GOT3 (cell line): ENCODE measurements around the gene HAUS8.

ENCODE experiments used
- DNase-seq: peaks from one replicate; lab custom pipeline; 2025; ENCODE audit warnings: mixed read lengths; lab: John Stamatoyannopoulos, UW

Gene HAUS8

DNA sequence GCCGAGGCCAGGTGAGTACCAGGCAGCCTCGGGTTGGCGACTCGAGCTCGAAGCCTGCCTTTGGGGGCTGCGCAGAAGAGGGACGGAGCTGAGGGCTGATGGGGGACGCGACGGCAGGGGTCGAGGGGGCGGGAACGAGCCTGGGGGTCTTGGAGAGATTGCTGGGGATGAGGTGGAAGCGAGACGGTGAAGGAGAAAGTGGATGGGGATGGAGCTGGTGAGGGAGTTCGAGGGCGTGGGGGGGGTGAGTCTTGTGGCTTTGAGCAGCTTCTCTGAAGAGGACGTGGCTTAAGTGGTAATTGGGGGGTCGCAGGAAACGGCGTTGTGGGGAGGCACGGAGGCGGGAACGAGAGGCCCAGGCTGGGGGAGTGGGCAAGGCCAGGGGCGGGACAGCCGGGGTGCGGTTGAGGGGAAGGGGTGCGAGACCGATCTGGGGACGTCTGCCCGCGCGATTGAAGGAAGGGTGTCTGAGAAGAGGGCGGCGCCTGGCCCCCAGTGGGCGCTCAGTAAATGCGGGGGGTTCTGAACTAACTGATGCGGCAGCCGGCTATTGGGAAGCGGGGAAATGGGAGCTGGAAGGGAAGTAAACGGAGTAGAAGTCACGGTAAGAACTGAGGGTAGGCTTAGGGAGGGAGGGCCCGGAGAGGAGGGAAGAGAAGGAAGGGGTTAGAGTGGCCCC, 751 bp upstream of the HAUS8 start:
- no peak for DNase-seq

GRCh38 chr19:17074634-17075034, 618 bp downstream of the HAUS8 start:
- DNase-seq, result no peak

DNA sequence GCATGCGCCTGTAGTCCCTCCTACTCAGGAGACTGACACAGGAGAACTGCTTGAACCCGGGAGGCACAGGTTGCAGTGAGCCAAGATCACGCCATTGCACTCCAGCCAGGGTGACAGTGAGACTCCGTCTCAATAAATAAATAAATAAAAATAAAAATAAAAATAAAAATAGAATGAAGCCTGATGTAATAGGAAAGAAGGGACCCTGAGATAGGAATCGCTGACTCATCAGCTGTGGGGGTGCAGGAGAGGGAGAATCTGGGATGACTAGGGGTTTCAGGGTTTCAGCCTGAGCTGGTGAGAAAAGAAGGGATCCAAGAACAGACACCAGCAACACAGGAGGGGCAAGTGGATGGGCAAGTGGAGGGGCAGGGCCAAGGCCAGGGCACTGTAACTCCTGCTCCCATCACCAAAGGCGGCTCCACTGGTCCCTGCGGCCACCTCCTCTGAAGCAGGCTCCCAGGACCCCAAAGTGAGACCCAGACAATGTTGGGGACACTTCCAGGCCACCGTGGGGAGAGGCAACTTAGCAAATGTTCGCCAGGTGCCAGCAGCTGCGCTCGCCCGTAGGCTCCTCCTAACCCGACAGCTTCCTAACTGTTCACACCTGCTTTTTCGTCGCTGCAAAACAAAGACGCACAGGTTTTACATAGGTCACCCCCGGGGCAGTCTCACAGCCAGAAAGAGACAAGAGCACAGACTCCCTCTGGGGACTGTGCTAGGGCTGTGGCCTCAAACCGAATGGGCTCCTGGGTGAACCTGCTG, 1.2 kb downstream of the HAUS8 start:
- DNase-seq, result no peak

DNA sequence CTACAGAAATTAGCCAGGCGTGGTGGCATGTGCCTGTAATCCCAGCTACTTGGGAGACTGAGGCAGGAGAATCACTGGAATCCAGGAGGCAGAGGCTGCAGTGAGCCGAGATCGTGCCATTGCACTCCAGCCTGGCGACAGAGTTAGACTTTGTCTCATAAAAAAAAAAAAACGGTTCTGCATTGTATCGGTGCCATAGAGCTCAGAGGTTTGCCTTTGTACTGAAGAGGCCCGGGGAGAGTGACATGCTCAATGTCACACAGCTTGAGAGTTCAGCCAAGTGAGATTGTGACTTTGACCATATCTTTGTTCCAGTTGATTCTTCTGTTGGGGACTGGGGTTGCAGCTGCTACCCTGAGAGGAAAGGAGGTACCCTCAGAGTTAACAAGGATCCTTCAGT, 4.3 kb downstream of the HAUS8 start:
- no peak for DNase-seq

GRCh38 chr19:17070421-17070820, 4.8 kb downstream of the HAUS8 start:
- DNase-seq, result no peak

DNA sequence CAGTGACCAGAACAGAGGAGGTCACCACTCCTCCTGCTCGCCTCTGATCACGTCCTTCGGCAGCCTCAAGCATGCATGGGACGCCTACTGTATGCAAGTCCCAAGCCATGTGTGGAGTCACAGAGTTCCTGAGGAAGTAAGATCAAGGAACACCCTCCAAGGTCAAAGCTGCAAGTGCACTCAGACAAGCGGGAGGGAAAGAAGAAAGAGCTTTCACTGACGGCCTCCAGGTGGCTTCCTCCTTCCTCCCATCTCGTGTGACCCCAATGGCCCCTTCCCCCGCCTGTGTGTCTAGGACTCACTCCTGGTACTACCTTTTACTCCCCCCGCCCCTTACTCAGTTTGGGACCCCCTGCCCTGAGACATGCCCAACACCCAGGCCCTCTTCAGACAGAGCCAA, 6.1 kb downstream of the HAUS8 start:
- DNase-seq, result no peak

DNA sequence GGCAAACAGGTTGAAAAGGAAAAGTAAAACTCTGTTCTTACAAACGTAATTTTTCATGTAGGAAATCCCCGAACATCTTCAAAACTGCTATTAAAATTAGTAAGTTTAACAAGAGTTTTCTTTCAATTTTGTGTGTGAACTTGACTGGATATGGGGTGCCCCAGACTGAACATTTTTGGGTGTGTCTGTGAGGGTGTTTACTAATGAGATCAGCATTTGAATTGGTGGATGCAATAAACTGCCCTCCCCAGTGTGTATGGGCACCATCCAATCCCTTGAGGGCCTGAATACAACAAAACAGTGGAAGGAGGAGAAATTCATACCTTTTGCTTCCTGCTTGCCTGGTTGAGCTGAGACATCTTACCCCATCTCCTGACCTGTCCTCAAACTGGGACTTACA, 11.8 kb downstream of the HAUS8 start:
- DNase-seq, result no peak

DNA sequence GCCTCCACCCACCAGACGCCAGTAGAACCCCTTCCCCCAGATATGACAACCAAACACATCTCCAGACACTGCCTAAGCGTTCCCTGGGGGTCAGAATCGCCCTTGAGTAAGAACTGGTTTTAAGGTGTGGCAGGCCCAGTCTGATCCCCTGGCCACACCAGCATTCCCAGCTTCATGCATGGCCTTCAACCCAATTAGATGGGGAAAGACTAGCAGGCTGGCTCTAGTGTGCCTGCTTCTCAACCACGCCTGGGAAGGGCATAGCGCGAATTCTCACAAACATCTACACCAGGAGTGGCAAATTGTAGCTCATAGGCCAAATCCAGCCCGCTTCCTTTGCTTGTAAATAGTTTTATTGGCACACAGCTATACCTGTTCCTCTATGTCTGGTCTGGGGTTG, 13.6 kb downstream of the HAUS8 start:
- DNase-seq, result no peak

DNA sequence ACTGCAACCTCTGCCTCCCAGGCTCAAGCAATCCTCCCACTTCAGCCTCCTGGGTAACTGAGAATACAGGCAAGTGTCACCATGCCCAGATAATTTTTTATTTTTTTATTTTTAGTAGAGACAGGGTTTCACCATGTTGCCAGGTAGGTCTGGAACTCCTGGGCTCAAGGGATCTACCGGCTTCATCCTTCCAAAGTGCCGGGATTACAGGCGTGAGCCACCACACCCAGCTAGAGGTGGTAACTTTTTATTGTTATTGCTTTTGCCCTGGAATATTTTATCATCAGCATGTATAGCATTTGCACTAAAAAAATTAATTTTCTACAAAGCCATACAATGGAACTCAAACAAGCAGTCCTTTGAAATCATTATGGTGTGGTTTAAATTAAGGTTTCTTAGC, 14.0 kb downstream of the HAUS8 start:
- no peak for DNase-seq

- DNase-seq, result no peak
Observed at GRCh38 chr19:17060802-17061201, 14.4 kb downstream of the HAUS8 start.

- DNase-seq, result no peak
Observed at GRCh38 chr19:17058236-17058635, 17.0 kb downstream of the HAUS8 start.

- DNase-seq, result no peak
Observed at GRCh38 chr19:17055636-17056035, 19.6 kb downstream of the HAUS8 start.

GRCh38 chr19:17054746-17055145, 20.5 kb downstream of the HAUS8 start:
- no peak for DNase-seq

DNA sequence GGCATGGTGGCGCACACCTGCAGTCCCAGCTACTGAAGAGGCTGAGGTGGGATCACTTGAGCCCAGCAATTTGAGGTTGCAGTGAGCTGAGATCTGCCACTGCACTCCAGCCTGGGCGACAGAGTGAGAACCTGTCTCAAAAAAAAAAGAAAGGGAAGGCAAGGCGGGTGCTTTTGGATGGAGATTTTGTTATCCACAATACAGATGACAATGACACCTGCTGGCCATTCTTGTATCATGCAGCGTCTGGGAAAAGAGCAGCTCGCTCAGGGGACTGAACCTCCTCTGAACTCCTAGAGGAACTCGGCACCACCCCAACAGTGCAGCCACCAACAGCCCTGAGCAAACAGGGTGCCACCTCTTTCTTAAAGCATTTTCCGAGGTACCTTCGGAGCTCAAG, 22.8 kb downstream of the HAUS8 start:
- DNase-seq, result no peak

- DNase-seq, result no peak
Observed at GRCh38 chr19:17049711-17050280, 25.5 kb downstream of the HAUS8 start.

DNA sequence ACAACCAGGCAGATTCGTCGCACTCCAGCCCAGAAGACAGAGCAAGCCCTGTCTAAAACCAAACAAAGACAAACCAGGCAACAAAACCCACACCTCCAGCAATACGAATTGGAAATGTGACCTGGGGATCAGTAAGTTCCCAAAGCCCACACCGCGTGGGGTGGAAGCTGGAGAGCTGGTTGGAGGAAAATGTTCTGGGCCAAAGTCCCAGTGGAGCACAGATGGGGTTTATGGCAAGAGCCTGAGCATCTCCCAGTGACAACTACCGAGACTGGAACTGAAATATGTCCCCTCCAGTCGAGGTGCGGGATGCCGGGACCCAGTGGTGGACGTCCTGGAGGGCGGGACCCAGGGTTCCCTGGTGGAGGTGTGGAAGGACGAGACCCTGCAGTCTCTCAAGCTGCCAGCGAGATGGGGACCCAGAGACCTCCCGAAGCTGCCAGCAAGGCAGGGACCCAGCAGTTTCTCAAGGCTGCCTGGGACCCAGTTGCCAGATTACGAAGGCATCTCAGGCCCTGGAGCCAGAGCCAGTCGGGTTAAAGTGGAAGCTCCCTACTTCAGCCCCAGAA, 26.3 kb downstream of the HAUS8 start:
- no peak for DNase-seq

GRCh38 chr19:17045907-17046502, 29.2 kb downstream of the HAUS8 start:
- no peak for DNase-seq

- DNase-seq, result no peak
Observed at GRCh38 chr19:17043744-17044143, 31.5 kb downstream of the HAUS8 start.

DNA sequence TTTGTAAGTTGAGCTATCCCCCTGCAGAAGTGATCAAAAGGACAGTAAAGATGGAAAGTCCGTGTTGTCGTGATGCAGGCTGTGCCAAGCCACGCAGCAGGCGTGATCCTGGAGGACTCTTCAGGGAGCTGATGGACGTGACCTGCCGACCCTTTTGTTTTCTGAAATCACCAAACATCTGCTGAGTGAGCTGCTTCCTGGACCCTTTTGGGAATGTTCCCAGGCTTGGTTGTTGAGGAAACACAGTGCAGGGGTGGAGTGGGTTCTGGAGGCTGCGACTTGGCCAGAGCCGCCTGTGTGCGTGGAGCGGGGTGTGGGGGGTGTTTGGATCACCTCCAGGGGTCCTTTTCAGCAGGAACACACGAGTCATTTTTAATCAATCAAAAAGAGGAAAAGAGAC, 33.3 kb downstream of the HAUS8 start:
- DNase-seq, result no peak

GRCh38 chr19:17037966-17038500, 37.2 kb downstream of the HAUS8 start:
- DNase-seq, result no peak

GRCh38 chr19:17037184-17037583, 38.1 kb downstream of the HAUS8 start:
- DNase-seq, result no peak

- no peak for DNase-seq
Observed at GRCh38 chr19:17036640-17037039, 38.6 kb downstream of the HAUS8 start.
